HFF-Myc (cell line): ENCODE measurements around the gene PTEN.
"Not testable (repeated sequence)": the region's sequence is repeated elsewhere in the genome, so short reads cannot be mapped to it uniquely, and the experiment has no call there.

Source experiments
- DNase-seq: peaks from one replicate; pipeline ENCODE4 v3.0.0-alpha.2; 2011; ENCODE audit warnings: low read depth; ENCODE audit errors: extremely low read depth
- H3K4me3 ChIP-seq: replicated peaks from 2 replicates; pipeline ENCODE4 v1.5.1; 2011; ENCODE audit warnings: low read depth, mild to moderate bottlenecking, control low read depth, low read length
- CTCF ChIP-seq: IDR thresholded peaks from 2 replicates; pipeline ENCODE4 v1.5.1; 2012; ENCODE audit warnings: mild to moderate bottlenecking, low read depth, low read length, control low read depth; ENCODE audit errors: missing control alignments

Gene PTEN

DNA sequence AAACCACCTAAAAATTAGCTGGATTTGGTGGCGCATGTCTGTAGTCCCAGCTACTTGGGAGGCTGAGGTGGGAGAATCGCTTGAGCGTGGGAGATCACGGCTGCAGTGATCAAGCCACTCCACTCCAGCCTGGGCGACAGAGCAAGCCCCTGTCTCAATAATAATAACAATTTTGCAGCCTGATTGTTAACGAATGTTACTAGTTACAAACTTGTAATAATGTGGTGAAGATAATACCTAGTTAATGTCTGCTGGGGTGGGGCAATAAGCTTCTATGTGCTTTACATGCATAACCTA is 44.2 kb upstream of the PTEN start:
- DNase-seq: no peak
- no peak overlapping the region; the same call in 1 of the 2 replicates for H3K4me3 ChIP-seq
- TF ChIP-seq CTCF: no peak

GRCh38 chr10:87826653-87827052 is 36.8 kb upstream of the PTEN start:
- no peak for TF ChIP-seq CTCF
- no peak for DNase-seq
- no peak overlapping the region for H3K4me3 ChIP-seq

DNA sequence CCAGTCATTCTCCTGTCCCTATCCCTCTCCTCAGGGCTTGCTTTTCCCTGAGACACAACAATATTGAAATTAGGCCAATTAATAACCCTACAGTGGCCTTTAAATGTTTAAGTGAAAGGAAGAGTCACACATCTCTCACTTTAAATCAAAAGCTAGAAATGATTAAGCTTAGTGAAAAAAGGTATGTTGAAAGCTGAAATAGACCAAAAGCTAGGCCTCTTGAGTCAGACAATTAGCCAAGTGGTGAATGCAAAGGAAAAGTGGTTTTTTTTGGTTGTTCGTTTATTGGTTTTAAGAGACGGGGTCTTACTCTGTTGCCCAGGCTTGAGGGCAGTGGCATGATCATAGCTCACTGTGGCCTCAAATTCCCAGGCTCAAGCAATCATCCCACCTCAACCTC is 35.7 kb upstream of the PTEN start:
- no peak overlapping the region for H3K4me3 ChIP-seq
- no peak for TF ChIP-seq CTCF
- no peak for DNase-seq

DNA sequence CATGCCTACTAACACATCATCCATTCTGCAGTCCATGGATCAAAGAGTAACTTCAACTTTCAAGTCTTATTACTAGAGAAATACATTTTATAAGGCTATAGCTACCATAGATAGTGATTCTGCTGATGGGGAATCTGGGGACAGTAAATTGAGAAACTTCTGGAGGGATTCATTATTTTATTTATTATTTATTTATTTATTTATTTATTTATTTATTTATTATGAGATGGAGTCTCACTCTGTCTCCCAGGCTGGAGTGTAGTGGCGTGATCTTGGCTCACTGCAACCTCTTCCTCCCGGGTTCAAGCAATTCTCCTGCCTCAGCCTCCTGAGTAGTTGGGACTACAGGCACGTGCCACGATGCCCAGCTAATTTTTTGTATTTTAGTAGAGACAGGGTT is 34.4 kb upstream of the PTEN start:
- H3K4me3 ChIP-seq, DNase-seq: not testable (repeated sequence)

DNA sequence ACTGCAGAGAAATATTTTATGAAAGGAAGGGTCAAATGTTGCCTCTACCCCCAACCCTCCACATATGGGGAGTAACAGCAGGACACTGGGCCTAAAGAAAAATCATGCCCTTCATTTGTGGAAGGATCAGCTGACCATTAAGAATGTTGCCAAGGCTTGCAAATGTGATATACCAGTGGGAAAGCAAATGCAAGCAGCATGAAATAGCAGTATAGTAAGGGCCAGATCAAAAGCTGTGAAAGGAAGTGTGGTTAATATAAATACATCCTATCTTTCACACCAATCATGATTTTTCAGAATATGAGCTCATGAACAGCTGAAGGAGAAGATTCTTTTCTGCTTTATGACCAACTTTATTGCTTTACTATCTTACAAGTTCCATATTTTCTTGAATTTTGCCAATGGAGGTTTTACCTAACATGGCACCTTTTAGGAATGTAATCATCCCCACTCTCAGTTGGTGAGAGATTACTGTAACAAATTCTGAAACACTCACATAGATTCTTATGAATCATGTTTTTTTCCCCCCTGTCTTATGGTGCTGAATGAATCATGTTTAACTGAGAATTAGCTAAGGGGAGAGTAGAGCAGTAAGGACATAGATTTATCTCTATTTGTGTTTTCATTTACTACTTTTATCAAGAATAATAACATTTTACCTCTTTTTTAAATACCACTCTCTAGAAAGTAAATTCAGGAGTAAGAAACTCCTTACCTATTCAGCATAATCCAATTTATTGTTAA is 33.3 kb upstream of the PTEN start:
- no peak for DNase-seq
- TF ChIP-seq CTCF: no peak
- no peak overlapping the region for H3K4me3 ChIP-seq

DNA sequence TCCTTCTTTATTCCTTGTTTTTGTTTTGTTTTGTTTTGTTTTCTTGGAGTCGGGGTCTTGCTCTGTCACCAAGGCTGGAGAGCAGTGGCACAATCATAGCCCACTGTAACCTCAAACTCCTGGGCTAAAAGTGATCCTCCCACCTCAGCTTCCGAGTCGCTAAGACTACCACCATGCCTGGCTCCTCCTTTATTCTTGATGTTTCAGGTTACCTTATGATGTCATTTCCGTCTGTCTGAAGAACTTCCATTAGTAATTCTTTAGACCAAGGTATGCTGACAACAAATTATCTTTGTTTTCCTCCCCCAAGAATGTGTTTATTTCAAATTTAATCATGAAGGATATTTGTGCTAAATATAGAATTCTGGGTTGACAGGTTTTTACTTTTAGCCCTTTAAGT is 27.3 kb upstream of the PTEN start:
- no peak for TF ChIP-seq CTCF
- H3K4me3 ChIP-seq: no peak overlapping the region
- DNase-seq: no peak

- DNase-seq: no peak
- no peak for TF ChIP-seq CTCF
- no peak overlapping the region for H3K4me3 ChIP-seq
Observed at GRCh38 chr10:87837445-87837844, 26.0 kb upstream of the PTEN start.

GRCh38 chr10:87838650-87839049 is 24.8 kb upstream of the PTEN start:
- H3K4me3 ChIP-seq: no peak overlapping the region
- no peak for DNase-seq
- no peak for TF ChIP-seq CTCF
